ENCODE data around the gene POLR1C.

- TF ChIP-seq EZH2 (IDR thresholded peaks at IDR 0.05; ENCODE audit: borderline replicate concordance, low read depth, low read length, severe bottlenecking), result no peak
- no peak for TF ChIP-seq CTCF (IDR thresholded peaks at IDR 0.05; ENCODE audit: borderline replicate concordance, extremely low read depth, low read length, poor library complexity, severe bottlenecking)
Observed at GRCh38 chr6:43481075-43481474, 35.8 kb upstream of the POLR1C start.
